Hematopoietic multipotent progenitor cell treated with erythropoietin and hydrocortisone succinate and interleukin-3 and kit ligand, for 17 days (in vitro differentiated cells): ENCODE results near the gene TNFRSF11A.

ENCODE experiments used
- DNase-seq: peaks from one replicate; pipeline ENCODE4 v3.0.0-alpha.2; 2015; ENCODE audit warnings: low spot score

TNFRSF11A gene

GRCh38 chr18:62324917-62325805 is at the start of gene TNFRSF11A:
TNFRSF11A (plus strand) TSS chr18:62325310; CDS start chr18:62325353, 43 bp downstream.
- peak; percentile 47 for DNase-seq

DNA sequence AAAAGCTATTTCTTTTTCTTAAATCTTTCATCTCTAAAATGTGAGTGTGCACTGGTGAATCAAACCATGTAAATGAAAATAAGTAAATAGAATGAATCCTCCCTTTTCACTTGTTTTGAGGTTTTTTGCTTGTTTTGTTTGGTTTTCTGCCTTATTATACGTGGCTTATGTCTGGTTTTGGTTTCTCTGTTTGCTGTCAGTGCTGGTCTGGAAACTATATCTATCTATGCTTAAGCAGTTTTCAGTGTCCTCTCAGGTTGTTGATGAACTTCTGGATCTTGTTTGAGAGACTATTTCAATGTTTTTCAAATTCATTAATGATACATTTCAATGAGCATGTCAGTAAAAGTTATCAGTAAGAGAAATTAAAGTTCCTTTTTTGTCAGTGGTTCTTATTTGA is 48.1 kb upstream of the TNFRSF11A start:
- no peak for DNase-seq

DNA sequence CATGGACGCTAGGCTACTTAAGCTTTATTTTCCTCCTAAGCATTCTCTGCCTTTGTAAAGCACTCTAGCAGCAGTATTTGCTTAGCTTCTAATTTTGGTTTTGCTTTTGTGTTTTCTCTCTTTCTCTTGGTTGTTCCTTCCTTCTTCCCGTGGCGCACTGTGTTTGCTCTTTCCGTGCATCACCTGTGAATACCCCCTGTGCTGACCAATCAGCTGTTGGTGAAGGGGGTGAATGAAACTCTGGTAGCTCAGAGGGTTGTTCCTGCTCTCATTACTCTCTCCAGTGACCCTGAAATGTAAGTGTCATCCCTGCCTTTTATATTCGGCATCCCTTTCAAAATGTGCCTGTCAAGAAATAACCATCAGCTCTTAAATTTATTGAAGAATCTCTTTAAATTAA is 45.5 kb upstream of the TNFRSF11A start:
- no peak for DNase-seq

DNA sequence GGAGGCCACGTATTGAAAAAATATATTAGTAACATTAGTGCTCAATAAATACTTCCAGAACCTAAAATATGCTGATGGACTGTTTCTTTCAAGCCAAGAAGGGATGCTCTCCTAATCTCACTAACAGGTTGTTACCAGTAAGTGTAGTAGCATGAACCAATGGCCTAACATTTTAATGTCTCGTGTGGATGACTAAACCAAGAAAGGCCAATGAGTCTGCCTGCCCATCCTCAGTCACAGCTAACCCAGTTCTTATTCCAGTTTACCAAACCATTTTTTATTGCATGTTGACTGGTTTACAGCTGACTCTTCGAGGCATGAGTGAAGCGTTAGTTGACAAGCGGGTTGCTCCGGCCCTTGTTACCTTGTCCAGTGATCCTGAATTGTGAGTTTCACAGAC is 45.1 kb upstream of the TNFRSF11A start:
- no peak for DNase-seq

DNA sequence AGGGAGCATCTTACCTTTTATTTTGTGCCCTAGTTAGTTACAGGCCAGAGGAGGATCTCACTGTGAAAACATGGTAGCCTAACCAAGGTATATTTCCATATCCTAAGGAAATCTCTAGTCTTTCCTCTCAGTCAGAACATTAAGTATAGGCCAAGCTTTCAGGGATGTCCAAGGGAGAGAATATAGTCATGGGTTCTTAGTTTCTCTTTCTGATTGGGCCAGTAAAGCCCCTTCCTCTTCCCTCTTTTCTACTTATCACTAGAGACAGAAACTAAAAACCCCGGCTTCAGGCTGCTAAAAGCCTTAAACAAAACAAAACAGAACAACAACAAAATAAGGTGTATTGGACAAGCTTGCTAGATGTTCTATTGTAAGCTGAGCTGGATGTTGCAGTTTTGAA is 44.3 kb upstream of the TNFRSF11A start:
- DNase-seq = no peak

DNA sequence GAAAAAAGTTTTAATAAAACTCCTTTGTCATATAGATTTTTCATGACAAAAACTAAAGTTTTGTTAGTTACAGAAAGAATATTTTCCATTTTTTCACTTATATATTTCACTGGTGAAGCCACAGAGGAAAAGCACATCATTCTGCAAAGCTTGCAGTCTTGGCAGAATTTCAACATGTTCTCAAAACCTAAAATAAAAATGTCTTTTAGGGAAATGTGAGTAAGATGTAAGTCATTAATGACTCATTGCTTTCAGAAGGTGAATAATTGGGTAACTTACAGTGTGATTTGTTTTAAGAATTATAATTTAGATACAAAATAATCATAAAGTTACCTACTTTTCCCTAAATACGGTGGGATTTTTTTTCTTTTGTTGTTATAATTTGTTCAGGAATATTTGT is 43.4 kb upstream of the TNFRSF11A start:
- DNase-seq = no peak

- no peak for DNase-seq
Observed at GRCh38 chr18:62282188-62282629, 42.9 kb upstream of the TNFRSF11A start.

DNA sequence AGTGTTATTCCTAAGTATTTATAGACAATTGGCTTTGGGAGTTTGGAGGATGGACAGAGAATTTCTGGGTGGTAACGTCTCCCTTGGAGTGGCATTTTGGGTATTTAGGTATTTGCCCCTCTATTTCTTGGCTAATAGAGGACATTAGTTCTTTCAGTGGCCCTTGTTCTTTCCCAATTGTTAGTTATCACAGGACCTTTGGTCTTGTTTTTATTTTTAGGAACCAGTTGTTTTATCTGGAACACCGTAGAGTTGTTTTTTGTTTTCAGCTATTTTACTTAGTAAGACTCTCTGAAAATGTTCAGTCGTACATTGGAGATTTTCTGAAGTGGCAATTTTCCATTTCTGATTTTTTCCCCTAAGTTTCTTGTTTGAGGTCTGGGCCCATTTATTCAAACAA is 40.5 kb upstream of the TNFRSF11A start:
- DNase-seq = no peak

DNA sequence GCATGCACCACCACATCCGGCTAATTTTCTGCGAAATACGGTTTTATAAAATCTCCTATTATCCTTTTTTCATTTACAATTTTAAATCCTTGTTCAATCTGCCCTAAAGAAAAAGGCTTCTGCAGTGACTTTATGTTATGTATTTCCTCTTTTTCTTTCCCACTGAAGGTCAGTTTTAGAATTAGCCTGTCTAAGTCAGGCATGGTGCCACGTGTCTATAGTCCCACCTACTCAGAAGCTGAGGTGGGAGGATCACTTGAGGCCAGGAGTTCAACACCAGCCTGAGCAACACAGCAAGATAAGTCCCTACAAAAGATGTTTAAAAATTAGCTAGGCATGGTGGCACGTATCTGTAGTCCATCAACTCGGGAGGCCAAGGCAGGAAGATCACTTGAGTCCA is 39.8 kb upstream of the TNFRSF11A start:
- DNase-seq = no peak

DNA sequence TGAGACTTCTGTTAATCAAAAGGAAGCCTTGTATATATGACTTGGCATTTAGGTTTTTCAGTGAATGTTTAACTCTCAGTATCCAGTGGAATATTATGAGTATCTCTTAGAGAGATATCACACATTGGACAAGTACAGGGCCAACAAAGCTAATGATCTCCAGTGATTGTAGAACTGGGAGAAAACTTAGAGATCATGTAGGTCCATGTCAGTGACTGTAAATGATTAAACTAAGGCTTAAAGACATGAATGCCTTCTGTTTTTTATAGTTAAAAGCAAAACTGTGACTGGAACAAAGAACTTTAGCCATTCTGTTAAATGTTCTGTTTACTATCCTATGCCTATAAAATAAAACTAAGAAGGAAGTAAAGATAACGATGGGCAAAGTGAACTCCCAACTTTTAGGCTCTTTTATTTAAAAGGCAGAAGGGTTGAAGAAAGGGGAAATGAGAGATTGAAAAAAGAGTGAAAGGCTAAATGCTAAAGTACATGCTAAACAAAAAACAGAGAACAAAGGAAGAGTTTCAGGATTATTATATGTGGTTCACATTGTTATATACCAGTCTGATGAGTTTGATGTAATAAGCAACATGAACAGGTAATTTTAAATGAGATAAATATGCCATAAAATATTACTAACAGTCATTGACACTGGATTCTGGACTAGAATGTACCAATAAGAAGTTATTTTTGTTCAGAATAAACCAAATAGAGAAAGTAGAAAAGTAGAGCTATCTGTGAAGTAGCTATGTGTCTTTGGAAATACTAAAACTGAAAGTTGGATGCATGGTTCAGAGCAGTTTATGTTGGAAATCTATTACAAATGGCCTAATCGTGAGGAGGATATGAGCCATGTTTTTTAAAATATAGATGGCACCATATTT is 37.1 kb upstream of the TNFRSF11A start:
- no peak for DNase-seq

GRCh38 chr18:62288665-62289008 is 36.5 kb upstream of the TNFRSF11A start:
- DNase-seq = no peak

- DNase-seq = no peak
Observed at GRCh38 chr18:62289047-62289446, 36.1 kb upstream of the TNFRSF11A start.

DNA sequence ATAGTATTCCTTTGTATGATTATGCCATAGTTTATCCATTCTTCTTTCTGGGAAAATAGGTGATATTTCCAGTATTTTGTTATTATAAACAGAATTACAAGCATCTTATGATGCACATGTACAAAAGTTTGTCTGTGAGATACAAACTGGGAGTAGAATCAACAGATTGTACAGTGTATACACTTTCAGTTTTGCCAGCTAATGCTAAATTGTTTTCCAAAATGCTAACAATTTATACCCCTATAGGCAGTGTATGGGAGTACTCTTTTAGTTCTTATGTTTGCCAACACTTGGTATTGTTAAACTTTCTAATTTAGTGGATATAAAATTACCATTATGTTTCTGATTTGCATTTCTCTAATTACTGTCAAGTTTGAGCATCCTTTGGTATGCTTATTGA is 31.0 kb upstream of the TNFRSF11A start:
- no peak for DNase-seq

DNA sequence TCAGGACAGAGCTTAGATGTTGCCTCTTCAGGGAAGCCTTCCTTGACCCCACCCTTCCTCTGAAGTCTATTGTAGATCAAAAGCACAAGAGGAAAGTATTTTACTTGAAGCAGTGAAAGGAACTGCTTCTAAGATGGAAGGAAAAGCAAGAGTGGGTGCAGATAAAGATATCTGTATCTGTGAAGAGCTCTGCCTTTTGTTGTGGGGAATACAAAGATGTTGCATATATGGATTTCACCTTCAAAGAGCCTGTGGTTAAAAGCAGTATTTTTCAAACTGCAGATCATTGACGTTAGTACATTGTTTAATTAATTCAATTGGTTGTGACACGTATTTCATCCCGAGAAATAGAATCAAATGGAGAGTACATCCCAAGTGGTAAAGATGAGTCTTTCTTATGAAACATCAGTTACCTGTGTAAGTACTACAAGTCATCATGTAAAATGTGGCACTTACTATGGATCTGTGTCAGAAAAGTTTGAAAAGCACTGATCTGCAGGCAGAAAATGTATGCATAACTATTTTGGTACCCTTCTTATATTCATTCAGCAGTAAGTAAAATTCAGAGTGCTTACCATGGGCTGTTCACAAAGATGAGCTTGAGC is 24.6 kb upstream of the TNFRSF11A start:
- no peak for DNase-seq

- DNase-seq = no peak
Observed at GRCh38 chr18:62301322-62301721, 23.8 kb upstream of the TNFRSF11A start.

DNA sequence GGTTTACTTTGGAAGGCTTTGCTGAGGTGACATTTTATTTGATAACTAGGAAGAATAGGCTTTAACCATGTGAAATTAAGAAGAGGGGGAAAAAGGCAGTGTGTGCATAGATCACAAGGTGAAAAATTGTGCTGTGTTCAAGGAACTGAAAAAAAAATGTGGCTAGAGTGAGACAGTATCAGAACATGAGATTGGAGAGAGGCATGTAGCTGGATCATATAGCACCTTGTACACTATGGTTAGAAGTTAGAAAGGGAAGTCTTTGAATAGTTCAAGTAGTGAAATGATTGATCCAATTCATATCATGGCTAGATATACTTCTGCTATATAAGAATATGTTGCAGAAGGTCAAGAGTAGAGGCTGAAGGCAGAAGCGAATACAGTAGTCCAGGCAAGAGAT is 12.3 kb upstream of the TNFRSF11A start:
- DNase-seq = no peak

GRCh38 chr18:62318228-62319180 is 6.6 kb upstream of the TNFRSF11A start:
- DNase-seq = no peak

DNA sequence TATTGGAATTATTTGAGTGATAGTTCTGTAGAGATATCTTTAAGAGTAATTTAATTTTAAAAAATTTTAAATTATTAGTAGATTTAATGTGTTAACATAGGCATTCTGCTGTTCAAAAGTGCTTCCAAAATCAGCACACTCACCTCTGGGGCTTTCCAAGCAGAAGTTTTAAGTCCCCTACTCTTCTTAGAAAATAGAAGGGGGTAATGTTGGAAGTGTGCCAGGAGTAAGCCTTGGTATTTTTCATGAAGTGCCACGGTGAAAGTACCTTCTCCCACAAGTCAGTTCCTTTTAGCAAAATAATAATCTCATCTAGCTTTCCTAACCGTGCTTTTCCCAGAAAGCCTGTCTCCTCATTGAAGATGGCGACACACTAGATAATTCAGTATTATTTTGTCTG is 3.9 kb upstream of the TNFRSF11A start:
- no peak for DNase-seq

DNA sequence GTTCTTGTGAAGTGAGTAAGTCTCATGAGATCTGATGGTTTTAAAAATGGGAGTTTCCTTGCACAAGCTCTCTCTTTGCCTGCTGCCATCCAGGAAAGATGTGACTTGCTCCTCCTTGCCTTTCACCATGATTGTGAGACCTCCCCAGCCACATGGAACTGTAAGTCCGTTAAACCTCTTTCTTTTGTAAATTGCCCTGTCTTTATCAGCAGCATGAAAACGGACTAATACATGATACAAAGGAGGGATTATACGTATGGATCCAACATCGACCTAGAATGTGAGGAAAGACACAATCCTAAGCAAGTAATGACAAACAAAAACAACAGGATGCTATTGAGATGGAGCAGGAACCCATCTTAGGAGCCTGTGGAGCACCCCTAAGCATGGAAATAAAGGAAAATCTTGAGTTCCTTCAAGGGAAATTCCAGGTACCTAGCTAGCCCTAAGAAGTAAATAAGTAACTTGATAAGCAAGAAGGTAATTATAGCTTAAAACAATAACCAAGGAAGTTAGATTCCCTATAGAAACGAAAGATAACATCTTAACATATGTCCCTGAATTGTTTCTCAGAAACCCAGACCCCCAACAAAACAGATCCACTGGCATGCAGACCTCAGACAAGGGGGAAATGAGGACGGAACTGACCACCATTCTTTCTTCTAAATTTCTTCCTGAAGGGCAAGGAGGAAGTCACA is 1.5 kb upstream of the TNFRSF11A start:
- no peak for DNase-seq

DNA sequence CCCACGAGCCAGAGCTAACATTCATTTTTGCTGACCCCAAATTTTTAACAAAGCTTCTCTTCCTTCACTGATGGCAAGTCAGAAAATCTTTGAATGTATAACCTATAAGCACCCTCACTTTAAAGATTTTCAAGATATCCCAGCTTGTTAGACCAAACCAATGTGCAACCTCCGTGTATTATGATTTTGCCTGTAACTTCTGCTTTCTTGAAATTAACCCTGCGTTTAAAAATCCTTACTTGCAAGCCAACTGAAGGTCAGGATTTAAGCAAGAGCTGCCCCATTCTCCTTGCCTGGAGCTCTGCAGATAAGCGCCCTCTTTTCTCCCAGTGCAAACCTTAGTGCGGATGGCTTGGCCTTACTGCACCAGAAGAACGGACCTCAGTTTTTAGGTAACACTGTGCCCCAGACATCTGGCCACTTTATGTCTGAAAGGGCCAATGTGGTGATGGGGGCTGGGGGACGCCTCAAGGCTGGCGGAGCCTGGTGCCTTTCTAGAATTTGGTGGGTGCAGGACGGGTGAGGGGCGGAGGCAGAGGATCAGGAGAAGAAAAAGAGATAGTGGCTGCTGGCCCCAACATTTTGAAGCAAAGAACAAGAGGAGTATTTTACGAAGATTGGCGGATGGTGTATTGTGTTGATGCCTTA is 805 bp upstream of the TNFRSF11A start:
- no peak for DNase-seq
